ENCODE data around the gene FAM149A.

FAM149A gene

DNA sequence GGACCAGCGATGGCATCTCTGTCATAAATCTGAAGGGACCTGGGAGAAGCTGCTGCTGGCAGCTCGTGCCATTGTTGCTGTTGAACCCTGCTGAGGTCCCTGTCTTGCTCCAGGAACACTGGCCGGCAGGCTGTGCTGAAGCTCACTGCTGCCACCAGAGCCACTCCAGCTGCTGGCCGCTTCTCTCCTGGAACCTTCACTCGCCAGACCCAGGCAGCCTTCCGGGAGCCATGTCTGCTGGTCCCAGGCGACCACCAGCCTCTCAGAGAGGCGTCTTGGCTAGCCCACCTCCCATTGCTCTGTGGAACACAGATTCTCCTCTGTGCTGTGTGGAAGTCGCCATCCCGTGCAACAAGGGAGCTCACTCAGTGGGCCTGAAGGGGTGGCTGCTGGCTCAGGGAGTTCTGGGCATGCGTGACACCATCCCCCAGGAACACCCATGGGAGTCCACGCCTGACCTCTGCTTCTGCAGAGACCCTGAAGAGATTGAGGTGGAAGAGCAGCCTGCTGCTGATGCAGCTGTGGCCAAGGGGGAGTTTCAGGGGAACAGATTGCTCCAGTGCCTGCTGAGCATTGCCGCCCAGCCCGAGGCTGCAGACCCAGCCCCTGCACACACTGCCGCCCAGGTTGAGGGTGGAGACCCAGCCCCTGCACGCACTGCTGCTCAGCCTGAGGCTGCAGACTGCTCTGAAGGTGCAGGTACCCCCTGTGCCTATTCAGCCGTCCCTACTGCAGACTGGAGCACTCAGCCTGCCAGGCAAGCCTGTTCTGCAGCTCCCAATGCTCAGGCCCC, 53.7 kb downstream of the FAM149A start:
- DNase-seq (ENCODE audit: low read depth, low spot score): no peak
- H3K4me3 ChIP-seq (ENCODE audit: low read depth, low read length): no peak overlapping the region
- ChIA-PET POLR2A (no interaction called here), CTCF (no interaction called here)
- TF ChIP-seq, protein P1, sequence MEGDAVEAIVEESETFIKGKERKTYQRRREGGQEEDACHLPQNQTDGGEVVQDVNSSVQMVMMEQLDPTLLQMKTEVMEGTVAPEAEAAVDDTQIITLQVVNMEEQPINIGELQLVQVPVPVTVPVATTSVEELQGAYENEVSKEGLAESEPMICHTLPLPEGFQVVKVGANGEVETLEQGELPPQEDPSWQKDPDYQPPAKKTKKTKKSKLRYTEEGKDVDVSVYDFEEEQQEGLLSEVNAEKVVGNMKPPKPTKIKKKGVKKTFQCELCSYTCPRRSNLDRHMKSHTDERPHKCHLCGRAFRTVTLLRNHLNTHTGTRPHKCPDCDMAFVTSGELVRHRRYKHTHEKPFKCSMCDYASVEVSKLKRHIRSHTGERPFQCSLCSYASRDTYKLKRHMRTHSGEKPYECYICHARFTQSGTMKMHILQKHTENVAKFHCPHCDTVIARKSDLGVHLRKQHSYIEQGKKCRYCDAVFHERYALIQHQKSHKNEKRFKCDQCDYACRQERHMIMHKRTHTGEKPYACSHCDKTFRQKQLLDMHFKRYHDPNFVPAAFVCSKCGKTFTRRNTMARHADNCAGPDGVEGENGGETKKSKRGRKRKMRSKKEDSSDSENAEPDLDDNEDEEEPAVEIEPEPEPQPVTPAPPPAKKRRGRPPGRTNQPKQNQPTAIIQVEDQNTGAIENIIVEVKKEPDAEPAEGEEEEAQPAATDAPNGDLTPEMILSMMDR (IDR thresholded peaks at IDR 0.05; ENCODE audit: insufficient read depth, low read length, missing control alignments): no peak

DNA sequence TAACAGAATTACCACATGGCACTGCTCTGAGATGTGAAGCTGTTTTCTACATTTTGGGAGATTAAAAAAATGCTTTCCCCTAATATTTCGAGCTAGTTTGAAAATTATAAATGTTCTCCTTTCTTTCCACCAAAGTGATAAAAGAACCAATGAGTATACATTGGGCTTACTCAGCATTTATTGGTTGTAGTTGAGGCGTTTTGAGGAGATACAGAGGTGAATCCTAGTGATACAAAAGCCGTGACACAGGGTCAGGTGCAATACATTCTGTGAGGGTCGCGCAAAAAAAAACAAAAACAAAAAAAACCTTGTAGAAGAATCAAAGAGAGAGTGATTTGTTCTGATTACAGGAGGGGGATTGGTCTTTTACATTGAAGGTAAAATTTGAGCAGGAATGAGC, 54.5 kb downstream of the FAM149A start:
- H3K4me3 ChIP-seq (ENCODE audit: low read depth, low read length): no peak overlapping the region
- TF ChIP-seq, protein P1 (IDR thresholded peaks at IDR 0.05; ENCODE audit: insufficient read depth, low read length, missing control alignments): no peak
- ChIA-PET POLR2A (no interaction called here), CTCF (interaction anchor here (1.1 to 1.3 kb wide), 2 partner anchors 9 to 21 kb away, joined by 3 read pairs; no protein-coding TSS in a partner anchor)
- DNase-seq (ENCODE audit: low read depth, low spot score): no peak

DNA sequence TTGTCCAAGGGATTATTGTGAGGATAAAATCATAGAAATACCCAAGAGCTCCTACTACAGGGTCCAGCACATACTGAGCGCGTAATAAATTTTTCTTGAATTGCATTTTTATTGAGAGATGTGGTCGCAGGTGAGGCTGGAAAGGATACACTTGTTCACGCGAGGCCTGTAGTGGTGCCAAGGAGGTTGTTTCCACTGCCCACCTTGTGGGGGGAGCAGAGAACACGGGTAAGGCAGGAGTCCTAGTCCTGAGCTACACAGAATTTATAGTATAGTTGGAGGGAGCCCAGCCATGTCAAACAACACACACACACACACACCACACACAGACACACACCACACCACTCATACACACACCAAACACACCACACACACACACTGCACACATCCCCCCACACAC, 55.1 kb downstream of the FAM149A start:
- TF ChIP-seq, protein P1 (IDR thresholded peaks at IDR 0.05; ENCODE audit: insufficient read depth, low read length, missing control alignments): no peak
- DNase-seq (ENCODE audit: low read depth, low spot score): no peak
- ChIA-PET CTCF (interaction anchor here (1.1 to 1.3 kb wide), 2 partner anchors 9 to 22 kb away, joined by 3 read pairs; no protein-coding TSS in a partner anchor), POLR2A (no interaction called here)
- H3K4me3 ChIP-seq (ENCODE audit: low read depth, low read length): no peak overlapping the region

DNA sequence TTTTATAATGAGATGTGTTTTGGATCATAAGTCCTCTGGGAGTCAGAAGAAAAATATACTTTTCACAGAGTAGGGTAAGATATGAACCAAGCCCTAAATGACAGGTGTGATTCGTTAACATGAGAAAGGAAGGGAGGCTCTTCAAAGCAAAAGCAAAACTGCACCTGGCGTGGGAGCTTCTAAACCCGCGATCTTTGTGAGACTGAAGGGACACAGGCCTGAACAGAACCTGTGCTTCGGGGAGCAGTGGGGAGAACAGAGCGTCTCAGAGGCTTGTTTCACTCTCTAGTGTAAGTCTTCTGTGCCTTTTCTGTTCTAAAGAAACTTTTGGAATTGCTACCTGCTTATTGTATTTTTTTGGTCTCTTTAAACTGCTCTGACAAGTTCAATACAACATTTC, 56.6 kb downstream of the FAM149A start:
- no peak overlapping the region for H3K4me3 ChIP-seq (ENCODE audit: low read depth, low read length)
- ChIA-PET POLR2A (no interaction called here), CTCF (no interaction called here)
- no peak for DNase-seq (ENCODE audit: low read depth, low spot score)
- TF ChIP-seq, protein P1 (IDR thresholded peaks at IDR 0.05; ENCODE audit: insufficient read depth, low read length, missing control alignments): no peak

DNA sequence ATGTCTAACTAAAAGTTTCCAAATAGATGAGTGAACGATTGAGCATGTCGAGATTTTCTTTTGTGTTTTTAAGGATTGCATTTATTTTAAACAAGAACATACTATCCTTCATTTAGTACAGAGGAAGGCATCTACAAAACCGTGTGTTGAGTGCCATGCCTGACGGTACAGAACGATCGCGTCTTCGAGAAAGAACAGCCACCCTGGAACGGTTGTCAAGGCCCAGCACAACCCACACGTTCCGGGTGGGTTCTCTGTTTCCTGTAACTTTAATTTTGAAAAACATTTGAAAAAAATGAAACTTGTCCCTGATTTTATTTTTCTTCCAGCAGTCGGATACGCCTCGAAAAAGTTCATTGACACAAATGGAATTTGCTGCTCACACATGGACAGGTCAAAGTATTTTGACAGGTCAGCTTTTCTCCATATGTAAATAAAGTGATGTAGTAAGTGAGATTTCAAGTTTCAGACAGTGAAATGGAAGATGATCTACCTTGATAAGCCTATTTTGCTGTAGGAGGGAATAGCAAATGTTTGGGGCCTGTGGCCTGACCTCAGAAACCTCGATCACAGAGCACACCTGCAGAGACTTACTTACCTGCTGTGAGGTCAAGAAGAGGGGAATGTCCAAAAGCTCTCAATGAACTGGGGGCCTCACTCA, 62.5 kb downstream of the FAM149A start:
- POLR2A ChIA-PET: no interaction called here
- TF ChIP-seq, protein P1 (IDR thresholded peaks at IDR 0.05; ENCODE audit: insufficient read depth, low read length, missing control alignments): no peak
- H3K4me3 ChIP-seq (ENCODE audit: low read depth, low read length): no peak overlapping the region
- CTCF ChIA-PET: no interaction called here
- no peak for DNase-seq (ENCODE audit: low read depth, low spot score)

DNA sequence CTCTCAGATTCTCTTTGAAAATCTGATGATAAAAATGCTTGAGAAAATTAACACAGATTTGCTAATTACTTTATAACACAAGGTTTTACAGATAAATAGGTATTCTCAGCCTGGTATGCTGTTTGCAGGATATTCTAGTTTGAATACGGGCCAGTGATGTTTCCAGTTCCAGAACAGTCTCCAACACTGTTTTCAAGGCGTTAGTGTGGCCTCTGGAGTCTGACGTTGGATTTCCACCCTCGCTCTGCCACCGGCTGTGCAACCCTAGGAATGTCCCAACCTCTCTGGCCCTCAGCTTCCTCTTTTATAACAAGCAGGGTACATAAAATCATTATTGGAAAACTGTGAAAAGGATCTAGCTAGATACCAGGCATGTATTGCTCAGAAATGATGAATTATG, 63.1 kb downstream of the FAM149A start:
- TF ChIP-seq, protein P1 (IDR thresholded peaks at IDR 0.05; ENCODE audit: insufficient read depth, low read length, missing control alignments): no peak
- ChIA-PET POLR2A (no interaction called here), CTCF (no interaction called here)
- no peak for DNase-seq (ENCODE audit: low read depth, low spot score)
- no peak overlapping the region for H3K4me3 ChIP-seq (ENCODE audit: low read depth, low read length)
